ENCODE measurements around the gene CHRNB2.

DNA sequence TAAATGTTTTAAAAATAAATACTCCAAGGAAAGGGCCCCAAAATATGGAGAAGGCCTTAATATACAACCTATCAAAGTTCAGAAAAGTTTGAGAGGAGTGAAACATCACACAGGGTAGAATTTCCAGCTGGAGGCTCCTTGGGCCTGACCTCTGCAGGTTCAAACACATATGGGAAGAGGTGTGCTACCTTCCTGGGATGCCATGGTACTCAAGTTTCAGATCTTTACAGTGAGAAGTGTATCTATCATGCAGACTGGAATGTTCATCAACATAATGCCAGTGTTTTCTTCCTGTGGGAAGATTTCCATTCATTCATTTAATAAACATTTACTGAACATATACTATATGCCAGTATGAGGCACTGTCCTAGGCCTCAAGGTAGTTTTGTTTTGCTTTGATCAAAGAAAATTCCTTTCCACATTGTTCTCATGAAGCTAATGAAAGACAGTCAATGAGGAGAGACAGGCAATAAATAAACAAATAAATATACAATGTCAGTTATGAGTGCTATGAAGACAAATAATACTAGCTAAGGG lies 55.0 kb downstream of the CHRNB2 start:
- TF ChIP-seq EZH2 (IDR thresholded peaks at IDR 0.05; ENCODE audit: insufficient read depth, poor library complexity, severe bottlenecking) (no peak), EZH2phosphoT487 (IDR thresholded peaks at IDR 0.05; ENCODE audit: insufficient read depth, low read depth) (no peak)

Data from GM23248 (cell line).